GM19035 (cell line): ENCODE measurements around the gene GP1BB.
"Not testable (repeated sequence)": the region's sequence is repeated elsewhere in the genome, so short reads cannot be mapped to it uniquely, and the experiment has no call there.

Experiments used
- ATAC-seq: cut with Tn5 transposase; IDR thresholded peaks from one replicate; pipeline ENCODE4 v1.9.1; 2021; ENCODE audit not compliant: unreplicated experiment

Gene GP1BB

DNA sequence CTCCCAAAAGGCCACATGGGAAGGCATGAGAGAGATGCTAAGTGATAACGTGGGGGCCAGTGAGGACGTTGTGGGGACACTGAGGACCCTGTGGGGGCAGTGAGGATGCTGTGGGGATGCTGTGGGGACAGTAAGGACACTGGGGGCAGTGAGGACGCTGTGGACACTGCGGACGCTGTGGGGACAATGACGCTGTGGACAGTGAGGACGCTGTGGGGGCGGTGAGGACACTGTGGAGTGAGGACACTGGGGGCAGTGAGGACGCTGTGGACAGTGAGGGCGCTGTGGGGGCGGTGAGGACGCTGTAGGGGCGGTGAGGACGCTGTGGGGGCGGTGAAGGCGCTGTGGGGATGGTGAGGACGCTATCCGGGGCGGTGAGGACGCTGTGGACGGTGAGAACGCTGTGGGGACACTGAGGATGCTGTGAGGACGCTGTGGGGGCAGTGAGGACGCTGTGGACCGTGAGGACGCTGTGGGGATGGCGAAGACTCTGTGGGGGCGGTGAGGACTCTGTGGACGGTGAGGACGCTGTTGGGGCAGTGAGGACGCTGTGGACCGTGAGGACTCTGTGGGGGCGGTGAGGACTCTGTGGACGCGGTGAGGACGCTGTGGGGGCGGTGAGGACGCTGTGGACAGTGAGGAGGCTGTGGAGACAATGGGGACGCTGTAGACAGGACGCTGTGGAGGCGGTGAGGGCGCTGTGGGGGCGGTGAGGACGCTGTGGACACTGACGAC is 1.8 kb downstream of the GP1BB start:
- ATAC-seq, result no peak

DNA sequence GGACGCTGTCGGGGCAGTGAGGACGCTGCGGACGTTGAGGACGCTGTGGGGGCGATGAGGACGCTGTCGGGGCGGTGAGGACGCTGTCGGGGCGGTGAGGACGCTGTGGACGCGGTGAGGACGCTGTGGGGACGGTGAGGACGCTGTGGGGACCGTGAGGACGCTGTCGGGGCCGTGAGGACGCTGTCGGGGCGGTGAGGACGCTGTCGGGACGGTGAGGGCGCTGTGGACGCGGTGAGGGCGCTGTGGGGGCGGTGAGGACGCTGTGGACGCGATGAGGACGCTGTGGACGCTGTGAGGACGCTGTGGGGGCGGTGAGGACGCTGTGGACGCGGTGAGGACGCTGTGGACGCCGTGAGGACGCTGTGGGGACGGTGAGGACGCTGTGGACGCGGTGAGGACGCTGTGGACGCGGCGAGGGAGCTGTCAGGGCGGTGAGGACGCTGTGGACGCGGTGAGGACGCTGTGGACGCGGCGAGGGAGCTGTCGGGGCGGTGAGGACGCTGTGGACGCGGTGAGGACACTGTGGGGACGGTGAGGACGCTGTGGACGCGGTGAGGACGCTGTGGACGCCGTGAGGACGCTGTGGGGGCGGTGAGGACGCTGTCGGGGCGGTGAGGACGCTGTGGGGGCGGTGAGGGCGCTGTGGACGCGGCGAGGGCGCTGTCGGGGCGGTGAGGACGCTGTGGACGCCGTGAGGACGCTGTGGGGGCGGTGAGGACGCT is 2.9 kb downstream of the GP1BB start:
- ATAC-seq, result not testable (repeated sequence)

DNA sequence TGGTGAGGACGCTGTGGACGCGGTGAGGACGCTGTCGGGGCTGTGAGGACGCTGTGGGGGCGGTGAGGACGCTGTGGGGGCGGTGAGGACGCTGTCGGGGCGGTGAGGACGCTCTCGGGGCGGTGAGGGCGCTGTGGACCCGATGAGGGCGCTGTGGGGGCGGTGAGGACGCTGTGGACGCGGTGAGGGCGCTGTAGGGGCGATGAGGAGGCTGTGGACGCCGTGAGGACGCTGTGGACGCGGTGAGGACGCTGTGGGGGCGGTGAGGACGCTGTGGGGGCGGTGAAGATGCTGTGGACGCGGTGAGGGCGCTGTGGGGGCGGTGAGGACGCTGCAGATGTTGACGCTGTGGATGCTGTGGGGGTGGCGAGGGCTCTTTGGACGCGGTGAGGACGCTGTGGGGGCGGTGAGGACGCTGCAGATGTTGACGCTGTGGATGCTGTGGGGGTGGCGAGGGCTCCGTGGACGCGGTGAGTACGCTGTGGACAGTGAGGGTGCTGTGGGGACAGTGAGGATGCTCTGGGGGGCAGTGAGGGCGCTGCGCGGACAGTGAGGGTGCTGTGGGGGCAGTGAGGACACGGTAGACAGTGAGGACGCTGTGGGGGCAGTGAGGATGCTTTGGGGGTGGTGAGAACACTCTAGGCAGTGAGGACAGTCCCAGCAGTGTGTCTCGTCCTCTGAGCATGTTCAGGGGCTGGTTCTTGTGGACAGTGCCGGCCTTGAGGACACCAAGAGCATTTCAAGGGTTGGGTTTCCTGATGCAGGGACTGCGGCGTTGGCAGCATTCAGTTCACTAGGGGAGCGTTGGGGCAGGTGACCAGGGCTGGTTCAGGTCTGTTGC is 4.2 kb downstream of the GP1BB start:
- ATAC-seq, result no peak

DNA sequence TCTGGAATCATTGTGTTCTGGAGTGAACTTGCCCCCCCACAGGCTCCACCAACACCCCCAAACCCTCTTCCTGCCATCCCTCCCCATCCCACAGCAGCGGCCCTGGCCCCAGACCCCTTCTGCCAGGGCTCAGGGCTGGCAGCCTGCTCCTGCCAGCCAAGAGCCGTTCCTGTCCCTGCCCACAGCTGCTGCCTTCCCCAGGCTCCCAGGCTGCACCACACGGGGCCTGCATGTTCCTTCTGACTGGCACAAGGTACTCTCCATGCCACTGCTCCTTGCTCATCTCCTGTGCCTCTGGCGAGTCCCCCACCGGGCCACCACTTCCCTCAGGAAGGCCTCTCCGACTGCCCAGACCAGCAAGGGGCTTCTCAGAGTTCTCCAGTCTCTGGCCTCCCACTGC is 4.9 kb downstream of the GP1BB start:
- ATAC-seq, result no peak

DNA sequence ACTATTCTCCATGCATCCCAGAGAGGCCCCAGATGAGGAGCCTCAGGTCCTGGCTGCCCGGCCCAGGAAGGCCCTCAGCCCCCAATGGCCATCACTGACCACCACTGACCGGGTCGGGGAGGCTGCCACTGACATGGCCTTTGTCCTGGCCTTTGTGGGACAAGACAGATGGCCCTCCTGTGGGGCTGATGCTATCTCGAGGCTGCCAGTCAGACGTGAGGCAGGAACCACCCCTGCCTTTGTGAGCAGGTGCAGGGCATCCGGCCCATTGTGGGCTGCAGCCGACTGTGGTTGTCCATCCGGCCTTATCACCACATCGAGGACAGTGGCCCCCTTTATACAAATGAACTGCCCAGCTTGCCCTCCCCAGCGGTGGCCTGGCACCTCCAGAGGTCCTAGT is 5.5 kb downstream of the GP1BB start:
- ATAC-seq, result no peak

DNA sequence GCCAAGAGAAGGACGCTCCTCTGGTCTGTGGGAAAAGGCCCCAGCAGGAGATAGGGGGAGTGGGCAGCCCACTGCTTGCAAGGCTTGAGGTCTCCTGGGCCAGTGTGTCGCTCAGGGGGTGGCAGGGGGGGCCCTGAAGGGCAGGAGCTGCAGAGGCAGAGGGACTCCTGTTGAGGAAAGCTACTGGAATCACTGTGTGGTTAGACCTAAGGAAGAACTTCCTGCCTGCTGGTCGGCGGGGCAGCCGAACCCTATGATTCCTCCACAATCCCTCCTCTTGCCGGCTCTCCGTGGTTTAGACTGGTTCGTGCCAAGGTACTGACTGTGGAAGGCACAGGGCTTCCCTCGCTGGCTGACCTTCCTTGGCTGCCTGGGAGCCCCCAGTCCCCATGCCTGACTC is 6.2 kb downstream of the GP1BB start:
- no peak for ATAC-seq

DNA sequence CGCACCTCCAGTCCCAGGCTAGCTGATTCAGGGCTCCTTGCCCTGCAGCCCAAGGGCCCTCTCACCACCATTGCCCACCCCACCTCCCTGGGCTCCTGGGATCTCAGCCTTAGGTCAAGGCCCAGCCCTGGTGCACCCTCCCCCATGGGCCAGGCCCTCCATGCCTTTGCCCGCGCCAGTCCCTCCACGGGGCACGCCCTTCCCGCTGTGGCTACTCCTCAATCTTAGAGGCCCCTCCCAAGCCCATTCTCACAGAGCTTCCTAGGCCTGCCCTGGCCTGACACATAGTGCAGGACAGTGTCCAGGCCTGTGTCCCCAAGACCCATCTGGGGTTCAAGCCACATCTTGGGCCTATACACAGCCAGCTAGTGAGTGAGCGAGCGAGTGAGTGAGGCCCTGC is 6.9 kb downstream of the GP1BB start:
- no peak for ATAC-seq

DNA sequence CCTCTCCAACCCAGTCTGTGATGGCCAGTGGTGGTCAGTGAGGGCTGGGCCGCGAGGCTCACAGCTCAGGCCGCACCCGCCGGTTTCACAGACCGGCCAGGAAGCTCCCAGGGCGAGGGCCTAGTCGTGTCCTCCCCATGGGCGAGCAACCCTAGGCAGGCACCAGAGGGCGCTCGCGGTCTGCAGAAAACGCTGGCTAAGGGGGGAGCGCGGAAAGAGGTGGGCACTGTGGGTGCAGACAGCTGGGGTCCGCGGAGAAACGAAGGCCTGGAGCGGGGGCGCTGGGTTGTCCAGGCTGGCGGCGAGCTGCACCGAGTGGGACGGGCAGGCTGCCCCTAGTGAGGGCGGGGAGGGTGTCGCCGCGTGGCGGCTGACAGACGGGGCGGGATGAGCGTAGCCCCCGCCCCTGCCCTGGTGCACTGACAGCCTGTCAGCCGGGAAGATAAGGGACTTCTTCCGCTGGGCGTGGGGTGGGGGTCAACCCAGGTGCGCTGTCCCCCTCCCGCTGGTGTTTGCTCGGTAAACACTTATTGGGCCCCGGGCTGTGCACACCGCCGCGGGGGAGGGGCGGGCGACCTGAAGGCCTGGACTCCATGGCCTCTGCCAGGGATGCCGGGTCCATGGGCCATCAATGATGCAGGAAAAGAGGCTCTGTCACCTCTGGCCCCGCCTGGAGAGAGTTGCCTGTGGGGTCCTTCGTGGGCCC is 7.5 kb downstream of the GP1BB start:
- ATAC-seq, result no peak

DNA sequence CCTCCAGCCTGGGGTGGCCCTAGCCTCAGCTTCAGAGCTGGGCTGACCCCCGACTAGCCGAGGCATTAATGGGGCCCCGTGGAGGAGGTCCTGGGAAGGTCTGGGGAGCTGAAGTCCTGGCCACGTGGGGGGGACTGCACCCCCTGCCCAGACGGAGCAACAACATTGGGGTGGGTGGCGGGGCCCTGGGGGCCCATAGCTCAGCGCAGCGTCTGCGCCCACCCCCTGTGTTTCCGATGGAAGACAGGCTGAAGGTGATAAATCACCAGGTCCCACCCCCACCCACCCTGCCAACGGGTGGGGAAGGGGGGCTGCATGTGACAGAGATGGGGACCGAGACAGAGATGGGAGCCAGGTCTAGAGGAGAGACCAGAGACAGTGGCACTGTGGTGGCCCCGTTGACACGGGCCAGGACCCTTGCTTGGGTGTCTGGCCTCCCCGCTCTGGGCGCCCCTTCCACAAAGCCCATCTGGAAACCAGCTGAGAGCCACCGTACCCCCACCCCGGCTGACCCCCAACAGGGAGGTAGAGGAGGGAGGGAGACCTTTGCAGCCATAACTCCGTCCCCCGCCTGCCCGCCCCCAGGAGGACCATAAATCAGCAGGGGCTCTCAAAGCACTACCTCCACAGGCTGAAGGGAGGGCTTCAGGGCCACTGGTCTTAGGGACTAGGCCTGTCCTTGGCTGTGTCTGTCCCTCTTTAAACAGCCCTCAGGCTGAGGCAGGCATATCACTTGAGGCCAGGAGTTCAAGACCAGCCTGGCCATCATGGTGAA is 8.2 kb downstream of the GP1BB start:
- no peak for ATAC-seq

DNA sequence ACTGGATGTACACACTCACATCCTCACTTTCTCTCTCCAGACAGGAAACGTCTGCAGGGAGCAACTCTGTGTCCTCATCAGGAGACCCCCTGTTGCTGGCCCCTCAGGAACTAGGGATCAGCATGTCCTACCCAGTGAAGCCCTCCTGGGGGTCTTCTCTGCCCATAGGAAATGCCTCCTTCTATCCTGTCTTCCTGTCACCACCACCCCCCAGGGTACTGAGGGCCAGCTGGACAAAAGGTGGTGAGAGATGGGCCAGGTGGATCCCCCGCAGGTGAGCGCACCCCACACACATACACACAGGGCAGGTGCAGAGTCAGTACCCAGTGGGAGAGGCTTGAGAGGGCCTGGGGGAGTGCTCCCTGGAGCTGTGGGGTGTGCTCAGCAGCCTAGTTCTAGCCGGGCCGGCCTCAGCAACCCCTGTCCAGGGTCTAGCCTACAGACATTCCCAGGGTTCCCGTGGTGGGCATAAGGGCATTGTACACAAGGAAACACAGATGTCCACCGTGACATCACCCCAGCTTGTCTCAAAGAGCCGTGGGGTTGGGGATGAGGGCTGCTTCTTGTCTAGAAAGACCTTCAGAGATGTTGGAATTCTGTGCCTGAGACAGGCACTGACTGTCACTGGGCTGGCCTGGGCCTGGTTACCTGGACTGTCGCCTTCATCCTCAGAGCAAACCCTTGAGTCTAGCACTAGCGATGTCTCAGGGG is 9.2 kb downstream of the GP1BB start:
- ATAC-seq, result no peak

DNA sequence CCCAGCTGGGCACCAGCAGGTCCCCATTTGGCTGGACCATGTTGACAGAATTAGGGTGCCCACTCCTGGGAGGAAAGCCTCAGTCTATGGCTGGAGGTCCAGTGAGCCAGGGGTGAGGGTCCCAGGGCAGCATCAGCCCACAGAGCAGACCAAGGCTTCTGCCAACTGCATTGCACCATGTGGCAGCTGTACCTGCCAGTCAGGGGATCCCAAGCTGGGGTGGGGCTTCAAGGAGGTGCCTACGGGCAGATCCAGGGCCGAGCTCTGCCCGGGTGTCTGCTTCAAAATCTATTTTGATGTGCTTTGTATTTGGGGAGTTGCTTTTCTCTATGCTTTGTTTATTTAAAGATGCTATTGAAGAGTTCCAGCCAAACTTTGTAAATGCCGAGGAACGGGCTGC is 10.4 kb downstream of the GP1BB start:
- no peak for ATAC-seq

DNA sequence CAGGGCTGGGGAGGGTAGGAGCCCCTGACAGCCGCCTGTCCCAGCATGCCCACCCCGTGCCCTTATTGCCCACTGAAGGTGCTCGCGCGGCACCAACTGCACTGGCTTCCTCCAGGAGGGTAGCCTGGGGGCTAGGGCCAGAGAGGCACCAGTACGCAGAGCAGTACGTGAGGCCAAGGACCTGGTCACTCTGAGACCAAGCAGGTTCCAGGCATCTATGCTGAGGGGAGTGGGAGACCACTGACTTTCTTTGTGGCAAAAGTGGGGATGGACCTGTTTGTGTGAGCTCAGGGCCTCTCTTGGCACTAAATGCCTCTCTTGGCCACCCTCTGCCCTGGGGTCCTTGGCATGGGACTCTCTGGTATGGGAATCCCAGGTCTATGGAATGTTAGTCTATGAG is 10.8 kb downstream of the GP1BB start:
- ATAC-seq, result no peak

DNA sequence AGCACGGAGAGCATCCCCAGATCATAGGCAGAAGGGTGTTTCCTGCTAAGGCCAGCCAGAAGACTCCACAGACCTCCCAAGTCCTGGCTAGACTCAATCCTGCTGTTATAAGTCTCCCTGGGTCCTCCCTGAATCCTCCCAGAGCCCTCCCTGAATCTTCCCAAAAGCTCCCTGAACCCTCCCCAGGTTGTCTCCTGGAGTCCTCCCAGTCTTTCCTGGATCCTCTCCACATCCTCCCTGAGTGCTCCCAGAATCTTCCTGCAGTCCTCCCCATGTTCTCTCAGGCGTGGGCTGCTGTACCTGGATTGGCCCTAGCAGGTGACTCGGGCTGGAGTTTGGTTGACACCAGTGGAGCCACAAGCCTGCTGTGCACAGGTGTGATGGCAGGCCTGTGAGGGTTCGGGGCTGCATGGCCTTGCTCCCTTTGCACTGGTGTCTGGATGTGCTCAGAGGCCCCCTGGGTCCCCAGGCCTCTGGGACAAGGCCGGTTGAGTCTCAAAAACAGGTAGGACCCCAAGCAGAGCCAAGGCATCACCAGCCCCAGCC is 11.6 kb downstream of the GP1BB start:
- no peak for ATAC-seq

DNA sequence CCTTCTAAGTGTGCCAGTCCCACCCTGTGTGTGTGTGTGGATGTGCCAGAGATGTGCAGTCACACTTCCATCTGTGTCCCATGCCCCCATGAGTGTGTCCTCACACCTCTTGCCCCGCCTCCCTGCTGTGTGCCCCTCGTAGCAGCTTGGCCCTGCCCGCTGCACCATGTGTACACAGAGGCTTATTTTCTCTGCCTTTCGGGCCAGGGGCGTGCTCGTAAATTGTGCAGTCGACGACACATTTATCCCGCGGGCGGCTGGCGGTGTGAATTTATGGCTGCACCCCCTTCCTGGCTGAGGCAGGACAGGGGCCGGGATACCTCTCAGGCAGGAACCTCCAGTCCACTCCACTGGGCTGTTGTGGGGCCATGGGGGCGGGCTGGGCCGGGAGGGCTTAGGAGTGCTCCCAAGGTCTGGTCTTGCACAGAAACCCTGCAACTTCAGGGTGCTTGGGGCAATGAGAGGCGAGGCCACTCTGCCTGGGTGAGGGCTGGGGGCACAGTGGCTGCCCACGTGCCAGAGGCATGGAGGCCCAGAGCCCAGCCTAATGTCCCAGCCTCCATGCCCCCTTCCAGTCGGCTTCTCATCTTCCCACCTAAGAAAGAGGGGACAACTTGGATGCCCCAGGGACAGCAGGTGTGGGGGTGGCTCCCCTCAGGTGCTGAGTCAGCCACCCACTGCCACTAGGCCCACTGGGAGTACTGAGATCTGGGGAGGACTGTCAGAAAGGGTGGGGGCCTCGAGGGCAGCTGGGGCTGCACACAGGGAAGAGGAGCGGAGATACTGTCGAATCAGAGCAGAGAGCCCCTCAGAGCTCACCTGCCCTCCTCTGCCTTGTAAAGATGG is 12.5 kb downstream of the GP1BB start:
- ATAC-seq, result no peak

DNA sequence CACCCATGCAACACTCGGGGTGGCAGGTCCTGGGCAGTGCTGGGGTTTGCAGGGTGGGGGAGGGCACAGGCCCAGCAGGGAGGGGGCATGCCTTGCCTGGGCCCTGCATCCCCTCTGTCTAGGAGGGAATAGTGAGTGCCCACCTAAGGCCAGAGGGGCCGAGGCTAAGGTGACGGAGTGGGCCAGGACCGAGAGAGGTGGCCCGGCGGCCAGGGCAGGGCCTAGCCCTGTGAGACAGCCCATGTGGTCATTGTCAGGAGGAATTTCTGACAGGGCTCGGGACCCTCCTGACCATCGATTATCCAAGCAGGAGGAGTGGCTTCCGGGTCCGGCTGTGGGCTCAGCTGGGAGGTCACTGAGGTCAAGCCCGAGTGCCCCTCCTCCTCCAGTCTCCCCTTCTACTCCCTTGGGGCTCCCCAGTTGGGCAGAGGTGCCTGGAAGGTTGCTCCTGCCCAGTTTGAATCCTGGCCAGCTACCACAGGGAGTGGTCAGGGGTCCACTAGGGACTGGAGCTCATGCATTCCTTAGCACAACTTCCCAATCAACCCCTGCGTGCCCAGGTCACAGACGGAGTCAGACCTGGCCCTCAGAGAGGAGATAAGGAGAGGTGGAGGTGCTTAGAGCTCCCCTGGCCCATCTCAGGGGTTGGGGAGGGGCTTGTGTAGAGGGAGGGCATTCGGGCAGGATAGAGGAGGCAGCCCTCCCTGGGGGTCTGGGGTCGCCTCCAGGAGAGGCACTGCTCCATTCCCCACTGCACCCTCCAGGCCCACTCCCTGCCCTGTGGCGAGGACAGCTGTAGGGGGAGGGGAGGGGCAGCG is 14.7 kb downstream of the GP1BB start:
- no peak for ATAC-seq

DNA sequence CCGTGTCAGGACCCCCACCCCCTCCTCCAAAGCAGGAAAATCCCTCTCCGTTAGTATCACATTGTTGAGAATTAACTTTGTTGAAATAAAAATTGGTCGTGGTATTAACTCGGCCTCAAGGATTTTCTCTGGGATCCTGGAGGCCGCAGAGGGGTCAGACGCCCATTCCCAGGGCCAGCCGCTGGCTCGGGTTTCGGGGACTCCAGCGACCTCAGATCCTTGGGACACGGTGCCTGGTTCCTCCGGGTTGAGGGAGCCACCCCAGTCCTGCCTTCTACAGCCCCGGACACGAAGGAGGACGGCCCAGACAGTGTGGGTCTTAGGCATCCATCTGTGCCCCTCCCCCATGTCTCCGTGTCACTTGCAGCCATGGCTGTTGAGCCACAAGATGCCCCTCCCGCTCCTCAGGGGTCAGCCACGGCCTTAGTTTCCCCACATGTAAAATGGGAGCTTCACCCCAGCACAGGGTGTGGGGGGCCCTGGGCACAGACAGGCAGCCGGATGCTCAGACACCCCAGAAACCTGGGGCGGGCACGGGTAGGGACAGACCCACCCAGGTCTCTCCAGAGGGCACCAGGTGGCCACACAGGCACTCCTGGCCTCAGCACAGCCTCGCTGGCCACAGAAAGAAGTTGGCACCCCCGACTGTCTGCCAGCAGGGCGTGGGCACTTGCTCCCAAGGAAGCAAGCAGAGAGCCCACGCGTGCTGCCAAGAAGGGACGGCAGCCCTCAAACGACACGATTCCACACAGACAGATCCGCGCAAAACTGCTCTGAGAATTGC is 15.5 kb downstream of the GP1BB start:
- no peak for ATAC-seq

DNA sequence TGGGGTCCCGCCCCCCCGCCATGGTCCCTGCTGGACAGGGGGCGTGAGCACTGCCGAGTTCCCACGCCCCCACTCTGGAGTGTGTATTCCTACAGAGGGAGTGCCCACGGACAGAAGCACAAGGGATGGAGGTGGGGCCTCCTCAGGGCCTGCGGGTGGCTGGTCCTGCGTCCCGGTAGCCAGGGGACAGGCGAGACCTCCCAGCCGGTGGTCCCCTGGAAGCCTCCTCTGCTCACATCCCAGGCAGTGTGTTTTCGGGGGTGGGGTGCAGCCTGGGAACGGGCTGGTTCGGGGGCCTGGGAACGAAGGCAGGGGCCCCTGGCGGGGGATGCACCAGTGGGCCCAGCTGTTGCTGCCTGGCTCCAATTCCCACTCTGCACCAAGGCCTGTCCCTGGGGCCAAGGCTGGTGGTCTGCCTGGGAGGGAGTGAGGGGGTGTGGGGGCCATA is 16.1 kb downstream of the GP1BB start:
- ATAC-seq, result no peak
